Measurements from ENCODE around the gene SPAST. TPM values are rescaled to one million over a fixed set of nuclear protein-coding genes. Genes with fewer than 3 reads are reported as not detected.

SPAST gene
- total RNA-seq, 1 donor from 2014 or later, result 8.7 TPM

DNA sequence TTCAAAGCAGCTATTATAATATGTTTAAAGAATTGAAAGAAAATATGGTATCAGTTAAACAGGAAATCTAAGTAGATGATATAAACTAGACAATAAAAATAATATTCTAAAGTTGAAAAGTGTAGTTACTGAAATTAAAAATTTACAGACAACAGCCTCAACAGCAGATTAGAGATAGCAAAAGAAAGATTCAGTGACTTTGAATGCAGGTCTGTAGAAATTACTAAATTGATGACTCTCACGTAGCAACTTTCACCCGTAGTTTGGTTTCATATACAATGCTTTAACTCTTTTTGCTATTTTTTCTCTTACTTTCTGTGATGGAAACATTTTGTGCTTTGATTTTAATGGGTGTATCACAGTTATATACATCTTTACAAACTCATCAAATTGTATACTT, 44.8 kb downstream of the SPAST start:
- peaks cover 17% of the 10 kb centered on the region for H3K9me3 ChIP-seq (replicated peaks)
- H3K4me3 ChIP-seq, result no peak overlapping the region
- TF ChIP-seq CTCF (IDR thresholded peaks at IDR 0.05; ENCODE audit: borderline replicate concordance), result no peak
- DNase-seq, result no peak
- H3K27me3 ChIP-seq (ENCODE audit: low read depth), result no peaks in the 10 kb centered on the region
- no peaks in the 10 kb centered on the region for H3K4me1 ChIP-seq
- no peak overlapping the region for H3K27ac ChIP-seq (replicated peaks)
- H3K36me3 ChIP-seq, result peaks cover 42% of the 10 kb centered on the region
- intact Hi-C loops (cut with micrococcal nuclease), result no loop called here

DNA sequence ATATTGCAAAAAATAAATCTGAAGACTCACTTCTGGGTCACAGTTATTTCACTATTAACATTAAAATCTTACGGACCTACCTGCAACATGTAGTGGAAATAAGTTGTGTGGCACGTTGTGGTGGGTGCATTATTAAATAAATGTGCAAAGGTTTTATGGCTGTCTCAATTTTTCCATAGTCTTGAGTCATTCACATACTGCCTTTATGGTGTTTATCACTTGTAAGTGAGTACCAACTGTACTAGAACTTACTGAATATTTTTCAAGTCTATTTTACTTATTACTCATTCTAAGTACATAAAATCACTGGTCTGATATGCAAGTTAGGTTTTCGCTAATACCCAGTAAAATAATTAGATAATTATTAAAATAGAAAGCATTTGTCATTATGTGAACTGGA, 54.7 kb downstream of the SPAST start:
- no peak for DNase-seq
- no peaks in the 10 kb centered on the region for H3K4me1 ChIP-seq
- H3K27me3 ChIP-seq (ENCODE audit: low read depth), result no peaks in the 10 kb centered on the region
- peaks cover 51% of the 10 kb centered on the region for H3K36me3 ChIP-seq
- no peaks in the 10 kb centered on the region for H3K9me3 ChIP-seq (replicated peaks)
- no peak for TF ChIP-seq CTCF (IDR thresholded peaks at IDR 0.05; ENCODE audit: borderline replicate concordance)
- intact Hi-C loops (cut with micrococcal nuclease), result no loop called here
- H3K27ac ChIP-seq (replicated peaks), result no peak overlapping the region
- no peak overlapping the region for H3K4me3 ChIP-seq

DNA sequence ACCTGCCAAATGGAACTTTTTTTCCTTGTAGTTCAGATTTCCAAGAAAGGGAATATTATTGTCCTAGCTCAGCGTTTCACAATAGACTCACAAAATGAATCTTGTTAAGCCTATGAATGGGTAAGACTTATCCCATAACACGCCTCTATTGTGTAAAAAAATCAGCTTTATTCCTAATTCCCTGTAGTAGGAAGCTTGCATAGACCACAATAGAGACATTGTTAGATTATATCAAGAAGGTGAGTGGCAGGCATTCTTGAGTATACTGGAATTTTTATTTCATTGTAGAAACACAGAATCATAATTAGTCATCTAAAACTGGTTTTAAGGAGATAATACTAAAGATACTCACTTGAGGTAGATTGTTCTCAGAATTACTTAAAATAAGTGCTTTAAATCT, 55.8 kb downstream of the SPAST start:
- no peaks in the 10 kb centered on the region for H3K27me3 ChIP-seq (ENCODE audit: low read depth)
- H3K36me3 ChIP-seq, result peaks cover 54% of the 10 kb centered on the region
- H3K27ac ChIP-seq (replicated peaks), result no peak overlapping the region
- no peak for DNase-seq
- TF ChIP-seq CTCF (IDR thresholded peaks at IDR 0.05; ENCODE audit: borderline replicate concordance), result no peak
- no peaks in the 10 kb centered on the region for H3K9me3 ChIP-seq (replicated peaks)
- H3K4me1 ChIP-seq, result no peaks in the 10 kb centered on the region
- no peak overlapping the region for H3K4me3 ChIP-seq
- intact Hi-C loops (cut with micrococcal nuclease), result no loop called here

- H3K9me3 ChIP-seq (replicated peaks), result no peaks in the 10 kb centered on the region
- H3K27me3 ChIP-seq (ENCODE audit: low read depth), result no peaks in the 10 kb centered on the region
- H3K4me3 ChIP-seq, result no peak overlapping the region
- no peaks in the 10 kb centered on the region for H3K4me1 ChIP-seq
- no peak for DNase-seq
- TF ChIP-seq CTCF (IDR thresholded peaks at IDR 0.05; ENCODE audit: borderline replicate concordance), result no peak
- intact Hi-C loops (cut with micrococcal nuclease), result no loop called here
- H3K36me3 ChIP-seq, result peaks cover 68% of the 10 kb centered on the region
- no peak overlapping the region for H3K27ac ChIP-seq (replicated peaks)
Measured at GRCh38 chr2:32124660-32125059, 61.3 kb downstream of the SPAST start.

DNA sequence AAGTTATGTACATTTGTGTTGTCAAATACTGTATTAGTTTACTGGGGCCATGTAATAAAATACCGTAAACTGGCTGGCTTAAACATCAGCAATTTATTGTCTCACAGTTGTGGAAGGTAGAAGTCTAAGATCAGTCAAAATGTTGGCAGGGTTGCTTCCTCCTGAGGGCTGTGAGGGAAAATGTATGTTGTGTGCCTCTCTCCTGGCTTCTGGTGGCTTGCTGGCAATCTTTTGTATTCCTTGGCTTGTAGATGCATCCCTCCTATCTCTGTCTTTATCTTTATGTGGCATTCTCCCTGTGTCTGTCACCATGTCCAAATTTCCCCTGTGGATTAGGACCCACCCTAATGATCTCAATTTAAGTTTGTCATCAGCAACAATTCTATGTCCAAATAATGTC, 65.3 kb downstream of the SPAST start:
- H3K4me3 ChIP-seq, result no peak overlapping the region
- intact Hi-C loops (cut with micrococcal nuclease), result no loop called here
- peaks cover 9% of the 10 kb centered on the region for H3K4me1 ChIP-seq
- peaks cover 78% of the 10 kb centered on the region for H3K36me3 ChIP-seq
- no peak for TF ChIP-seq CTCF (IDR thresholded peaks at IDR 0.05; ENCODE audit: borderline replicate concordance)
- no peaks in the 10 kb centered on the region for H3K27me3 ChIP-seq (ENCODE audit: low read depth)
- DNase-seq, result no peak
- no peak overlapping the region for H3K27ac ChIP-seq (replicated peaks)
- no peaks in the 10 kb centered on the region for H3K9me3 ChIP-seq (replicated peaks)

DNA sequence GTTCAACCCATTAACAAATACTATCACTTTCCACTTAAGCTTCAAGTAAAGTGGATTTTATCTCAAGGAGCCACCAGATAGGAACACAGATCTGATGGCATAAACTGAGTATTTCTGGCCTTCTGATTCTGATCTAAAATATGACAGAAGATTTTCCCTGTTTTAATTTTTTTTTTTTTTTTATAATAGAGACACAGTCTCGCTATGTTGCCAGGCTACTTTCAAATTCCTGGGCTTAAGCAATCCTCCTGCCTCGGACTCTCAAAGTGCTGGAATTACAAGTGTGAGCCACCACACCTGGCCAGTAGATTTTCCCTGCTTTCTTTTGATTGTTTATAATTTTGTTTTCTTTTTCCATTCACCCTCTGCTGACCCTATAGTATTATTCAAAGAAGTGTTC, 65.7 kb downstream of the SPAST start:
- Histone ChIP-seq H3K4me3 (no peak overlapping the region), H3K9me3 (replicated peaks) (no peaks in the 10 kb centered on the region), H3K36me3 (peaks cover 74% of the 10 kb centered on the region), H3K4me1 (peaks cover 9% of the 10 kb centered on the region), H3K27ac (replicated peaks) (no peak overlapping the region), H3K27me3 (ENCODE audit: low read depth) (no peaks in the 10 kb centered on the region)
- DNase-seq, result no peak
- intact Hi-C loops (cut with micrococcal nuclease), result no loop called here
- no peak for TF ChIP-seq CTCF (IDR thresholded peaks at IDR 0.05; ENCODE audit: borderline replicate concordance)
